Measurements from ENCODE around the gene ADAM29.
"Not testable (repeated sequence)": the region's sequence is repeated elsewhere in the genome, so short reads cannot be mapped to it uniquely, and the experiment has no call there.

The ADAM29 gene

GRCh38 chr4:174935607-174936006 is 17.4 kb downstream of the ADAM29 start:
- DNase-seq (ENCODE audit: low read depth) = no peak

GRCh38 chr4:174940002-174940401 is 21.8 kb downstream of the ADAM29 start:
- DNase-seq (ENCODE audit: low read depth) = no peak
- no peak overlapping the region for H3K4me3 ChIP-seq (ENCODE audit: low read depth, low read length)
- no peak for TF ChIP-seq CTCF (IDR thresholded peaks at IDR 0.05; ENCODE audit: control insufficient read depth, extremely low read depth, insufficient read depth)

More at GRCh38 chr4:174935607-174936006, 17.4 kb downstream of the ADAM29 start:
- no peak for TF ChIP-seq CTCF (IDR thresholded peaks at IDR 0.05; ENCODE audit: control insufficient read depth, extremely low read depth, insufficient read depth)
- H3K4me3 ChIP-seq (ENCODE audit: low read depth, low read length) = no peak overlapping the region

GRCh38 chr4:174946246-174946645 is 28.1 kb downstream of the ADAM29 start:
- TF ChIP-seq CTCF (IDR thresholded peaks at IDR 0.05; ENCODE audit: control insufficient read depth, extremely low read depth, insufficient read depth) = no peak
- H3K4me3 ChIP-seq (ENCODE audit: low read depth, low read length) = no peak overlapping the region
- DNase-seq (ENCODE audit: low read depth) = no peak

GRCh38 chr4:174948826-174949225 is 30.7 kb downstream of the ADAM29 start:
- no peak overlapping the region for H3K4me3 ChIP-seq (ENCODE audit: low read depth, low read length)
- no peak for DNase-seq (ENCODE audit: low read depth)
- TF ChIP-seq CTCF (IDR thresholded peaks at IDR 0.05; ENCODE audit: control insufficient read depth, extremely low read depth, insufficient read depth) = no peak

- no peak for DNase-seq (ENCODE audit: low read depth)
- TF ChIP-seq CTCF (IDR thresholded peaks at IDR 0.05; ENCODE audit: control insufficient read depth, extremely low read depth, insufficient read depth) = no peak
- no peak overlapping the region for H3K4me3 ChIP-seq (ENCODE audit: low read depth, low read length)
Measured at GRCh38 chr4:174972911-174973310, 54.8 kb downstream of the ADAM29 start.

- DNase-seq (ENCODE audit: low read depth) = no peak
- no peak overlapping the region for H3K4me3 ChIP-seq (ENCODE audit: low read depth, low read length)
- no peak for TF ChIP-seq CTCF (IDR thresholded peaks at IDR 0.05; ENCODE audit: control insufficient read depth, extremely low read depth, insufficient read depth)
Measured at GRCh38 chr4:174973336-174973735, 55.2 kb downstream of the ADAM29 start.

GRCh38 chr4:174983128-174983750 is 65.1 kb downstream of the ADAM29 start:
- DNase-seq (ENCODE audit: low read depth) = no peak
- TF ChIP-seq CTCF (IDR thresholded peaks at IDR 0.05; ENCODE audit: control insufficient read depth, extremely low read depth, insufficient read depth) = no peak
- H3K4me3 ChIP-seq (ENCODE audit: low read depth, low read length) = no peak overlapping the region

- DNase-seq (ENCODE audit: low read depth); H3K4me3 ChIP-seq (ENCODE audit: low read depth, low read length): not testable (repeated sequence)
Measured at GRCh38 chr4:174983870-174984269, 65.7 kb downstream of the ADAM29 start.

All from LNCaP clone FGC (cell line).